ENCODE measurements around the gene DNM1. TPM values are rescaled to one million over a fixed set of nuclear protein-coding genes. Genes with fewer than 3 reads are reported as not detected.

The DNM1 gene
- total and polyA plus RNA-seq, 10 of the 15 experiments (the other 5 are each of a cell fraction or from before 2014, with no cell fraction given), result 0.06 to 0.67 (median 0.19) TPM; not detected in 3

GRCh38 chr9:128153947-128154695 is 49.1 kb upstream of the DNM1 start:
- no peaks in the 10 kb centered on the region for H3K79me2 ChIP-seq (ENCODE audit: control insufficient read depth, insufficient read depth, low read length)
- no peaks in the 10 kb centered on the region for H3K9me3 ChIP-seq (replicated peaks; ENCODE audit: control insufficient read depth, insufficient read depth, low read length)
- no peaks in the 10 kb centered on the region for H3K4me1 ChIP-seq (ENCODE audit: control insufficient read depth, insufficient read depth, low read length)
- FAIRE-seq (no peak), ATAC-seq (no peak), DNase-seq (ENCODE audit: low read depth, low spot score) (no peak)
- H4K20me1 ChIP-seq (ENCODE audit: control insufficient read depth, insufficient read depth), result no peaks in the 10 kb centered on the region; the same call in 1 of the 2 replicates
- in situ Hi-C loops (cut with MboI), result no loop called here
- H3K36me3 ChIP-seq (ENCODE audit: control insufficient read depth in 2 of 2, insufficient read depth in 2 of 2, low read length in 1 of 2), result no peaks in the 10 kb centered on the region
- RAD21 ChIA-PET (ENCODE audit: unreplicated experiment), result no interaction called here
- POLR2A ChIA-PET, result no interaction called here
- TF ChIP-seq TBL1XR1 (IDR thresholded peaks at IDR 0.05; ENCODE audit: low read depth, low read length), result no peak
- no TSS peak for BruUV-seq (replicated peaks)
- SMC1A ChIA-PET (ENCODE audit: uncharacterized antibody, unreplicated experiment), result no interaction called here
- no peaks in the 10 kb centered on the region for H3K27me3 ChIP-seq (replicated peaks in 1 of 2; ENCODE audit: control insufficient read depth in 2 of 2, insufficient read depth in 2 of 2, low read length in 1 of 2)
- 24% methylated on average over 12 of the region's 13 CpGs for WGBS (ENCODE audit: insufficient coverage, insufficient replicate concordance, low lambda C conversion rate, missing lambda C conversion rate)
- H3K4me3 ChIP-seq, result no peak overlapping the region
- H3K4me2 ChIP-seq (ENCODE audit: control insufficient read depth, insufficient read depth), result no peak overlapping the region
- H3K9ac ChIP-seq (ENCODE audit: control insufficient read depth, insufficient read depth, low read length), result no peak overlapping the region
- H2AFZ ChIP-seq (ENCODE audit: control insufficient read depth, low read depth, low read length), result no peak overlapping the region
- no peak overlapping the region for H3K27ac ChIP-seq (ENCODE audit: control insufficient read depth, insufficient read depth)
- CTCF ChIA-PET, result no interaction called here
- intact Hi-C loops (cut with micrococcal nuclease; ENCODE audit: unreplicated experiment), result no loop called here

- Histone ChIP-seq H3K4me1 (ENCODE audit: control insufficient read depth, insufficient read depth, low read length) (peaks cover 6% of the 10 kb centered on the region), H3K36me3 (ENCODE audit: control insufficient read depth in 2 of 2, insufficient read depth in 2 of 2, low read length in 1 of 2) (no peaks in the 10 kb centered on the region), H3K9me3 (replicated peaks; ENCODE audit: control insufficient read depth, insufficient read depth, low read length) (no peaks in the 10 kb centered on the region), H3K9ac (ENCODE audit: control insufficient read depth, insufficient read depth, low read length) (no peak overlapping the region), H2AFZ (ENCODE audit: control insufficient read depth, low read depth, low read length) (no peak overlapping the region), H3K4me3 (no peak overlapping the region), H4K20me1 (ENCODE audit: control insufficient read depth, insufficient read depth) (no peaks in the 10 kb centered on the region), H3K27me3 (replicated peaks in 1 of 2; ENCODE audit: control insufficient read depth in 2 of 2, insufficient read depth in 2 of 2, low read length in 1 of 2) (no peaks in the 10 kb centered on the region), H3K79me2 (ENCODE audit: control insufficient read depth, insufficient read depth, low read length) (peaks cover 8% of the 10 kb centered on the region), H3K27ac (ENCODE audit: control insufficient read depth, insufficient read depth) (no peak overlapping the region), H3K4me2 (ENCODE audit: control insufficient read depth, insufficient read depth) (no peak overlapping the region)
- BruUV-seq (replicated peaks), result no TSS peak
- in situ Hi-C loops (cut with MboI), result no loop called here
- POLR2A ChIA-PET, result no interaction called here
- no peak for DNase-seq (ENCODE audit: low read depth, low spot score)
- 68% methylated on average over 7 of the region's 7 CpGs for WGBS (ENCODE audit: insufficient coverage, insufficient replicate concordance, low lambda C conversion rate, missing lambda C conversion rate)
- SMC1A ChIA-PET (ENCODE audit: uncharacterized antibody, unreplicated experiment), result no interaction called here
- CTCF ChIA-PET, result interaction anchor here (0.9 kb wide), 1 partner anchor 39 kb away, joined by 3 read pairs; no protein-coding TSS in a partner anchor
- RAD21 ChIA-PET (ENCODE audit: unreplicated experiment), result no interaction called here
- TF ChIP-seq SMC3 (IDR thresholded peaks at IDR 0.05; ENCODE audit: borderline replicate concordance, low read length), result no peak
- no peak for FAIRE-seq
- intact Hi-C loops (cut with micrococcal nuclease; ENCODE audit: unreplicated experiment), result no loop called here
- ATAC-seq, result no peak
These were observed 47.3 kb upstream of the DNM1 start for GRCh38 chr9:128155736-128156500.
